Endothelial cell of umbilical vein (primary cell): Measurements from ENCODE around the gene ARFGEF3. TPM values are rescaled to one million over a fixed set of nuclear protein-coding genes. Genes with fewer than 3 reads are reported as not detected.

Source experiments
- BruUV-seq: library from RNA; stranded (reverse); fragments of 400-500 nt; replicated peaks from 2 replicates; lab custom pipeline; 2021; lab: Mats Ljungman, UMichigan
- CTCF ChIA-PET: fragments of 300-600, 350-600 bp; sonication (Branson Sonifier 250); formaldehyde crosslinking; loops from one replicate; lab custom pipeline; 2021; ENCODE audit warnings: antibody characterized with exemption, inconsistent platforms; lab: Charles Lee
- POLR2A ChIA-PET: fragments of 300-600, 350-600 bp; sonication (Branson Sonifier 250); formaldehyde crosslinking; loops from one replicate; lab custom pipeline; 2021; ENCODE audit warnings: antibody characterized with exemption, inconsistent platforms; lab: Charles Lee
- DNase-seq: peaks from one replicate; pipeline ENCODE4 v3.0.0-alpha.2; 2011; ENCODE audit warnings: low read depth, low spot score
- FAIRE-seq: peaks from 2 replicates; lab custom pipeline; 2011; peaks lifted over from hg19 to GRCh38; lab: Jason Lieb, UNC
- H2AFZ ChIP-seq: 2 replicates; pipeline ENCODE4 v1.6.0; 2012; ENCODE audit warnings: low read depth, low read length, control low read depth, inconsistent platforms
- H3K27ac ChIP-seq: 2 replicates; pipeline ENCODE4 v1.5.1; 2011; ENCODE audit warnings: low read depth, mild to moderate bottlenecking, control low read depth, low read length, moderate library complexity; ENCODE audit not compliant: insufficient read depth
- H3K27me3 ChIP-seq, 2 experiments: 2 replicates each; pipeline versions ENCODE4 v1.6.0 to v1.6.1; 2011; ENCODE audit warnings: low read length in 2 of 2, mixed read lengths in 1 of 2; ENCODE audit not compliant: control insufficient read depth in 2 of 2, insufficient read depth in 2 of 2
- H3K36me3 ChIP-seq, 2 experiments: 2 replicates in 1 of 2; 3 replicates in 1 of 2; pipeline ENCODE4 v1.5.1; 2011; ENCODE audit warnings: low read length in 2 of 2, mild to moderate bottlenecking in 1 of 2, moderate library complexity in 1 of 2; ENCODE audit not compliant: control insufficient read depth in 2 of 2, insufficient read depth in 2 of 2; ENCODE audit errors: extremely low read depth in 1 of 2
- H3K4me1 ChIP-seq: 3 replicates; pipeline ENCODE4 v1.5.1; 2011; ENCODE audit warnings: mild to moderate bottlenecking, low read length; ENCODE audit not compliant: control insufficient read depth, insufficient read depth; ENCODE audit errors: extremely low read depth
- H3K4me2 ChIP-seq: 2 replicates; pipeline ENCODE4 v1.6.1; 2011; ENCODE audit warnings: low read length, control low read depth, mixed read lengths; ENCODE audit not compliant: insufficient read depth
- H3K4me3 ChIP-seq, 3 experiments: fragments of 200-600 bp in 1 of 3; sonication (generic), shearing (Covaris generic) in 1 of 3; replicated peaks in 1 of 3; 2 replicates each; pipeline ENCODE4 v1.5.1; 2011 to 2016; ENCODE audit warnings: control low read depth in 3 of 3, low read length in 3 of 3, mild to moderate bottlenecking in 2 of 3, inconsistent platforms in 1 of 3, low read depth in 1 of 3, moderate library complexity in 1 of 3; ENCODE audit not compliant: insufficient read depth in 1 of 3
- H3K79me2 ChIP-seq: 2 replicates; pipeline ENCODE4 v1.6.0; 2012; ENCODE audit warnings: low read length, inconsistent platforms; ENCODE audit not compliant: control insufficient read depth, insufficient read depth
- H3K9ac ChIP-seq: replicated peaks from 2 replicates; pipeline ENCODE3; 2011; ENCODE audit warnings: low read length, control low read depth; ENCODE audit not compliant: insufficient read depth; ENCODE audit errors: extremely low read depth
- H3K9me1 ChIP-seq: replicated peaks from 3 replicates; pipeline ENCODE4 v1.6.0; 2011; ENCODE audit warnings: mild to moderate bottlenecking, low read length; ENCODE audit not compliant: control insufficient read depth, insufficient read depth; ENCODE audit errors: extremely low read depth
- H3K9me3 ChIP-seq: replicated peaks from 2 replicates; pipeline ENCODE4 v1.5.1; 2012; ENCODE audit warnings: low read length, inconsistent platforms; ENCODE audit not compliant: control insufficient read depth, insufficient read depth
- H4K20me1 ChIP-seq: replicated peaks from 2 replicates; pipeline ENCODE3; 2011; ENCODE audit warnings: mild to moderate bottlenecking, low read length; ENCODE audit not compliant: control insufficient read depth, insufficient read depth; ENCODE audit errors: extremely low read depth
- CTCF ChIP-seq, 2 donors: IDR thresholded peaks; 1 replicate in 1 of 2; 2 replicates in 1 of 2; pipeline ENCODE4 v1.5.1; 2011; ENCODE audit warnings: low read length in 2 of 2, mild to moderate bottlenecking in 2 of 2, moderate library complexity in 2 of 2, control low read depth in 1 of 2, inconsistent platforms in 1 of 2, low read depth in 1 of 2; ENCODE audit not compliant: insufficient read depth in 1 of 2; ENCODE audit errors: extremely low read depth in 1 of 2
- EZH2 ChIP-seq: IDR thresholded peaks from 2 replicates; pipeline ENCODE4 v1.6.1; 2012; ENCODE audit warnings: borderline replicate concordance, low read depth, mild to moderate bottlenecking, moderate library complexity, low read length, inconsistent platforms; ENCODE audit not compliant: severe bottlenecking
- FOS ChIP-seq: IDR thresholded peaks from 2 replicates; pipeline ENCODE4 v1.6.1; 2011; ENCODE audit warnings: mild to moderate bottlenecking, low read length, moderate library complexity, borderline replicate concordance; ENCODE audit not compliant: insufficient read depth
- GATA2 ChIP-seq: IDR thresholded peaks from 2 replicates; pipeline ENCODE4 v1.7.0; 2011; ENCODE audit warnings: low read depth, mild to moderate bottlenecking, moderate library complexity, mixed read lengths, low read length; ENCODE audit not compliant: insufficient read length, insufficient read depth
- JUN ChIP-seq: IDR thresholded peaks from 2 replicates; pipeline ENCODE4 v1.6.1; 2011; ENCODE audit warnings: borderline replicate concordance, low read depth; ENCODE audit not compliant: insufficient read length, insufficient read depth
- MAX ChIP-seq: IDR thresholded peaks from 2 replicates; pipeline ENCODE4 v1.6.1; 2011; ENCODE audit not compliant: insufficient read depth, insufficient read length
- MYC ChIP-seq: IDR thresholded peaks from one replicate; pipeline ENCODE4 v1.6.1; 2011; ENCODE audit warnings: mild to moderate bottlenecking, low read depth, low read length
- POLR2A ChIP-seq: IDR thresholded peaks from 2 replicates; pipeline ENCODE4 v1.6.1; 2012; ENCODE audit warnings: low read depth, mild to moderate bottlenecking, control low read depth, low read length
- POLR2AphosphoS5 ChIP-seq: IDR thresholded peaks from 2 replicates; pipeline ENCODE4 v1.6.1; 2012; ENCODE audit warnings: low read depth, mild to moderate bottlenecking, control low read depth, low read length, moderate library complexity; ENCODE audit not compliant: insufficient read depth
- dilution Hi-C: fragments of 300-500 bp; cut with MboI; formaldehyde crosslinking; loops from one replicate; pipeline ENCODE4 v1.15.0; 2019; ENCODE audit warnings: low sequenced_read_pairs; ENCODE audit not compliant: extremely low pct_ligation_motif_present
- intact Hi-C: fragments of 100-400 bp; cut with micrococcal nuclease; formaldehyde crosslinking; loops from one replicate; pipeline ENCODE4 v1.10.0; 2022
- polyA plus RNA-seq, 4 experiments: library from polyadenylated mRNA; depleted of rRNA in 3 of 4; stranded (reverse) in 3 of 4; unstranded in 1 of 4; fragments of >200 nt; gene quantifications; 2 replicates each; pipeline versions ENCODE4 v1.2.1 to v1.2.3, GENCODE V29; 2011 to 2012; ENCODE audit warnings: missing spikeins in 1 of 4
- total RNA-seq: library from RNA; stranded (reverse); gene quantifications from 2 replicates; pipeline ENCODE4 v1.2.3, GENCODE V29; 2021

Gene ARFGEF3
- total and polyA plus RNA-seq, 2 donors (not counting 3 experiments of a cell fraction or from before 2014, with no cell fraction given): 1.3 to 7.3 TPM

GRCh38 chr6:138242987-138243592, 81.4 kb downstream of the ARFGEF3 start:
- Histone ChIP-seq H2AFZ (no peak overlapping the region), H3K4me2 (no peak overlapping the region), H3K4me1 (peaks cover 4% of the 10 kb centered on the region), H3K27ac (no peak overlapping the region), H3K36me3 (no peaks in the 10 kb centered on the region), H3K79me2 (no peaks in the 10 kb centered on the region), H3K9me1 (no peaks in the 10 kb centered on the region), H4K20me1 (no peaks in the 10 kb centered on the region), H3K4me3 (no peak overlapping the region), H3K9me3 (no peaks in the 10 kb centered on the region), H3K27me3 (no peaks in the 10 kb centered on the region), H3K9ac (no peak overlapping the region)
- CTCF ChIA-PET: interaction anchor here (0.8 kb wide), 1 partner anchor 161 kb away, joined by 4 read pairs; the partner anchor contains the start of gene HEBP2
- DNase-seq: no peak
- FAIRE-seq: no peak
- intact Hi-C loops (no loop called here), dilution Hi-C loops (no loop called here)
- BruUV-seq: no TSS peak
- no peak for TF ChIP-seq EZH2
- no peak for TF ChIP-seq GATA2
- TF ChIP-seq FOS: no peak
- no peak for TF ChIP-seq POLR2A
- TF ChIP-seq CTCF (IDR thresholded peaks at IDR 0.05; ENCODE audit: extremely low read depth in 1 of 2, insufficient read depth in 1 of 2, low read depth in 1 of 2, low read length in 2 of 2): no peak
- no peak for TF ChIP-seq MAX
- TF ChIP-seq JUN: no peak
- TF ChIP-seq MYC: no peak
- no peak for TF ChIP-seq POLR2AphosphoS5
- POLR2A ChIA-PET: no interaction called here
